ENCODE data around the gene IKBKE. TPM values are rescaled to one million over a fixed set of nuclear protein-coding genes. Genes with fewer than 3 reads are reported as not detected.

IKBKE gene
- total and polyA plus RNA-seq, 2 experiments from 2014 or later: 14.5 to 17.7 TPM

- no peaks in the 10 kb centered on the region for H3K9me2 ChIP-seq (ENCODE audit: insufficient read depth)
- no peak overlapping the region for H3K27ac ChIP-seq
- H3K36me3 ChIP-seq (ENCODE audit: low read depth): no peaks in the 10 kb centered on the region
- peak overlapping the region; percentile 49; the same call in 1 of the 2 replicates for H3K9ac ChIP-seq
- H3K9me3 ChIP-seq (ENCODE audit: low read depth): no peaks in the 10 kb centered on the region
- no peak for DNase-seq
- H3F3A ChIP-seq (ENCODE audit: insufficient read depth): peaks cover 45% of the 10 kb centered on the region
- TF ChIP-seq EZH2 (IDR thresholded peaks at IDR 0.05; ENCODE audit: insufficient read depth, poor library complexity, severe bottlenecking): no peak
- no peak for TF ChIP-seq EZH2phosphoT487 (IDR thresholded peaks at IDR 0.05; ENCODE audit: insufficient read depth, low read depth)
- H3K79me2 ChIP-seq (ENCODE audit: insufficient read depth): no peaks in the 10 kb centered on the region
- peak overlapping the region; percentile 73 for H3K4me2 ChIP-seq (ENCODE audit: unreplicated experiment)
- in situ Hi-C loops (cut with MboI): loop anchor here (10.0 kb wide), 1 partner anchor 78 kb away; no protein-coding TSS in a partner anchor
- peaks cover 37% of the 10 kb centered on the region for H3K4me1 ChIP-seq (ENCODE audit: insufficient read depth)
- no peaks in the 10 kb centered on the region for H3K27me3 ChIP-seq (replicated peaks; ENCODE audit: insufficient read depth)
- 39 to 46% methylated on average over 41 to 48 of the region's 48 CpGs for WGBS, 2 experiments (ENCODE audit: low coverage in 1 of 2, low lambda C conversion rate in 2 of 2, missing lambda C conversion rate in 2 of 2)
- no peaks in the 10 kb centered on the region for H4K20me1 ChIP-seq (ENCODE audit: insufficient read depth)
- peak overlapping the region; percentile 71 for H2AFZ ChIP-seq
- H3K4me3 ChIP-seq: peak overlapping the region; percentile 77
Observed at GRCh38 chr1:206506405-206507283, 36.4 kb downstream of the IKBKE start.

GRCh38 chr1:206507284-206508129 is 37.2 kb downstream of the IKBKE start, which contains the start of gene RASSF5:
TSS of gene RASSF5 (plus strand) at chr1:206507531. CDS start at chr1:206507603, 72 bp downstream.
- H2AFZ ChIP-seq: peak within 1 kb of the TSS; percentile 71
- H3K36me3 ChIP-seq (ENCODE audit: low read depth): no peaks in the 10 kb centered on the region
- no peaks in the 10 kb centered on the region for H4K20me1 ChIP-seq (ENCODE audit: insufficient read depth)
- peak; percentile 77 for DNase-seq
- H3K27me3 ChIP-seq (replicated peaks; ENCODE audit: insufficient read depth): no peaks in the 10 kb centered on the region
- H3K27ac ChIP-seq: no peak within 1 kb of the TSS
- in situ Hi-C loops (cut with MboI): loop anchor here (10.0 kb wide), 1 partner anchor 77 kb away; no protein-coding TSS in a partner anchor
- H3K79me2 ChIP-seq (ENCODE audit: insufficient read depth): no peaks in the 10 kb centered on the region
- H3F3A ChIP-seq (ENCODE audit: insufficient read depth): peaks cover 36% of the 10 kb centered on the region
- TF ChIP-seq EZH2phosphoT487 (IDR thresholded peaks at IDR 0.05; ENCODE audit: insufficient read depth, low read depth) (no peak), EZH2 (IDR thresholded peaks at IDR 0.05; ENCODE audit: insufficient read depth, poor library complexity, severe bottlenecking) (no peak)
- peak within 1 kb of the TSS; percentile 77 for H3K4me3 ChIP-seq
- H3K4me2 ChIP-seq (ENCODE audit: unreplicated experiment): peak within 1 kb of the TSS; percentile 73
- peak within 1 kb of the TSS; percentile 49 for H3K9ac ChIP-seq
- WGBS, 2 experiments (ENCODE audit: low coverage in 1 of 2, low lambda C conversion rate in 2 of 2, missing lambda C conversion rate in 2 of 2): 2 to 3% methylated on average over 38 to 86 of the region's 97 CpGs
- H3K9me3 ChIP-seq (ENCODE audit: low read depth): no peaks in the 10 kb centered on the region
- no peaks in the 10 kb centered on the region for H3K9me2 ChIP-seq (ENCODE audit: insufficient read depth)
- peaks cover 29% of the 10 kb centered on the region for H3K4me1 ChIP-seq (ENCODE audit: insufficient read depth)

GRCh38 chr1:206508130-206508889 is 38.0 kb downstream of the IKBKE start:
- Histone ChIP-seq H4K20me1 (ENCODE audit: insufficient read depth) (no peaks in the 10 kb centered on the region), H3K4me2 (ENCODE audit: unreplicated experiment) (peak overlapping the region; percentile 73), H2AFZ (peak overlapping the region; percentile 71), H3K27ac (no peak overlapping the region), H3K4me3 (peak overlapping the region; percentile 77), H3F3A (ENCODE audit: insufficient read depth) (peaks cover 28% of the 10 kb centered on the region), H3K4me1 (ENCODE audit: insufficient read depth) (peaks cover 26% of the 10 kb centered on the region), H3K9me2 (ENCODE audit: insufficient read depth) (no peaks in the 10 kb centered on the region), H3K9me3 (ENCODE audit: low read depth) (no peaks in the 10 kb centered on the region), H3K27me3 (replicated peaks; ENCODE audit: insufficient read depth) (no peaks in the 10 kb centered on the region), H3K9ac (no peak overlapping the region), H3K36me3 (ENCODE audit: low read depth) (no peaks in the 10 kb centered on the region), H3K79me2 (ENCODE audit: insufficient read depth) (no peaks in the 10 kb centered on the region)
- in situ Hi-C loops (cut with MboI): loop anchor here (10.0 kb wide), 1 partner anchor 76 kb away; no protein-coding TSS in a partner anchor
- peak; percentile 66 for TF ChIP-seq EZH2 (IDR thresholded peaks at IDR 0.05; ENCODE audit: insufficient read depth, poor library complexity, severe bottlenecking)
- TF ChIP-seq EZH2phosphoT487 (IDR thresholded peaks at IDR 0.05; ENCODE audit: insufficient read depth, low read depth): no peak
- DNase-seq: peak; percentile 21
- WGBS, 2 experiments (ENCODE audit: low coverage in 1 of 2, low lambda C conversion rate in 2 of 2, missing lambda C conversion rate in 2 of 2): 21 to 24% methylated on average over 15 of the region's 15 CpGs
